HL-60 (cell line): ENCODE measurements around the gene GNAT2.

ENCODE experiments used
- GABPA ChIP-seq: IDR thresholded peaks from 2 replicates; pipeline ENCODE4 v1.6.1; 2012; ENCODE audit warnings: low read depth
- POLR2AphosphoS5 ChIP-seq: IDR thresholded peaks from 2 replicates; pipeline ENCODE4 v1.6.1; 2012; ENCODE audit warnings: low read depth
- TF ChIP-seq, protein P1 (sequence below): IDR thresholded peaks from 2 replicates; pipeline ENCODE4 v1.6.1; 2012; ENCODE audit warnings: low read depth; ENCODE audit not compliant: insufficient replicate concordance
- TF ChIP-seq, protein P2 (sequence below): IDR thresholded peaks from one replicate; pipeline ENCODE4 v1.5.1; 2011; ENCODE audit warnings: low read length, control low read depth, inconsistent platforms; ENCODE audit not compliant: insufficient read depth

- TF ChIP-seq, protein P1, sequence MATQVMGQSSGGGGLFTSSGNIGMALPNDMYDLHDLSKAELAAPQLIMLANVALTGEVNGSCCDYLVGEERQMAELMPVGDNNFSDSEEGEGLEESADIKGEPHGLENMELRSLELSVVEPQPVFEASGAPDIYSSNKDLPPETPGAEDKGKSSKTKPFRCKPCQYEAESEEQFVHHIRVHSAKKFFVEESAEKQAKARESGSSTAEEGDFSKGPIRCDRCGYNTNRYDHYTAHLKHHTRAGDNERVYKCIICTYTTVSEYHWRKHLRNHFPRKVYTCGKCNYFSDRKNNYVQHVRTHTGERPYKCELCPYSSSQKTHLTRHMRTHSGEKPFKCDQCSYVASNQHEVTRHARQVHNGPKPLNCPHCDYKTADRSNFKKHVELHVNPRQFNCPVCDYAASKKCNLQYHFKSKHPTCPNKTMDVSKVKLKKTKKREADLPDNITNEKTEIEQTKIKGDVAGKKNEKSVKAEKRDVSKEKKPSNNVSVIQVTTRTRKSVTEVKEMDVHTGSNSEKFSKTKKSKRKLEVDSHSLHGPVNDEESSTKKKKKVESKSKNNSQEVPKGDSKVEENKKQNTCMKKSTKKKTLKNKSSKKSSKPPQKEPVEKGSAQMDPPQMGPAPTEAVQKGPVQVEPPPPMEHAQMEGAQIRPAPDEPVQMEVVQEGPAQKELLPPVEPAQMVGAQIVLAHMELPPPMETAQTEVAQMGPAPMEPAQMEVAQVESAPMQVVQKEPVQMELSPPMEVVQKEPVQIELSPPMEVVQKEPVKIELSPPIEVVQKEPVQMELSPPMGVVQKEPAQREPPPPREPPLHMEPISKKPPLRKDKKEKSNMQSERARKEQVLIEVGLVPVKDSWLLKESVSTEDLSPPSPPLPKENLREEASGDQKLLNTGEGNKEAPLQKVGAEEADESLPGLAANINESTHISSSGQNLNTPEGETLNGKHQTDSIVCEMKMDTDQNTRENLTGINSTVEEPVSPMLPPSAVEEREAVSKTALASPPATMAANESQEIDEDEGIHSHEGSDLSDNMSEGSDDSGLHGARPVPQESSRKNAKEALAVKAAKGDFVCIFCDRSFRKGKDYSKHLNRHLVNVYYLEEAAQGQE, result no peak
- TF ChIP-seq, protein P2, sequence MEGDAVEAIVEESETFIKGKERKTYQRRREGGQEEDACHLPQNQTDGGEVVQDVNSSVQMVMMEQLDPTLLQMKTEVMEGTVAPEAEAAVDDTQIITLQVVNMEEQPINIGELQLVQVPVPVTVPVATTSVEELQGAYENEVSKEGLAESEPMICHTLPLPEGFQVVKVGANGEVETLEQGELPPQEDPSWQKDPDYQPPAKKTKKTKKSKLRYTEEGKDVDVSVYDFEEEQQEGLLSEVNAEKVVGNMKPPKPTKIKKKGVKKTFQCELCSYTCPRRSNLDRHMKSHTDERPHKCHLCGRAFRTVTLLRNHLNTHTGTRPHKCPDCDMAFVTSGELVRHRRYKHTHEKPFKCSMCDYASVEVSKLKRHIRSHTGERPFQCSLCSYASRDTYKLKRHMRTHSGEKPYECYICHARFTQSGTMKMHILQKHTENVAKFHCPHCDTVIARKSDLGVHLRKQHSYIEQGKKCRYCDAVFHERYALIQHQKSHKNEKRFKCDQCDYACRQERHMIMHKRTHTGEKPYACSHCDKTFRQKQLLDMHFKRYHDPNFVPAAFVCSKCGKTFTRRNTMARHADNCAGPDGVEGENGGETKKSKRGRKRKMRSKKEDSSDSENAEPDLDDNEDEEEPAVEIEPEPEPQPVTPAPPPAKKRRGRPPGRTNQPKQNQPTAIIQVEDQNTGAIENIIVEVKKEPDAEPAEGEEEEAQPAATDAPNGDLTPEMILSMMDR, result no peak
- TF ChIP-seq POLR2AphosphoS5 (no peak), GABPA (no peak)
Measured at GRCh38 chr1:109630081-109630897, 10.9 kb upstream of the GNAT2 start.
